ENCODE data around the gene CD86.

The CD86 gene

GRCh38 chr3:122064326-122064725 is 9.2 kb downstream of the CD86 start:
- H3K36me3 ChIP-seq (ENCODE audit: control insufficient read depth, low read length): peaks cover 5% of the 10 kb centered on the region
- no peak overlapping the region for H3K27ac ChIP-seq (ENCODE audit: low read depth, low read length)
- H3K4me2 ChIP-seq (ENCODE audit: low read length): peak overlapping the region; percentile 28
- H3K9me2 ChIP-seq (replicated peaks; ENCODE audit: control insufficient read depth, low read length): no peaks in the 10 kb centered on the region
- H3K79me2 ChIP-seq (ENCODE audit: control insufficient read depth, low read length): peaks cover 22% of the 10 kb centered on the region
- peaks cover 64% of the 10 kb centered on the region for H3K4me1 ChIP-seq (ENCODE audit: control insufficient read depth, low read length)
- H3K27me3 ChIP-seq (ENCODE audit: control insufficient read depth, low read length): no peaks in the 10 kb centered on the region
- TF ChIP-seq CTCF (IDR thresholded peaks at IDR 0.05; ENCODE audit: low read depth, low read length, poor library complexity, severe bottlenecking) (no peak), EZH2phosphoT487 (IDR thresholded peaks at IDR 0.05; ENCODE audit: borderline replicate concordance, low read length) (no peak)
- H3F3A ChIP-seq (ENCODE audit: control insufficient read depth, insufficient read depth): peaks cover 31% of the 10 kb centered on the region
- no peaks in the 10 kb centered on the region for H4K20me1 ChIP-seq (ENCODE audit: control insufficient read depth, insufficient read depth, low read depth, low read length)
- H3K4me3 ChIP-seq (ENCODE audit: low read length): no peak overlapping the region
- no peaks in the 10 kb centered on the region for H3K9me3 ChIP-seq (ENCODE audit: control insufficient read depth, insufficient read depth, low read length)

- H3K9me2 ChIP-seq (replicated peaks; ENCODE audit: control insufficient read depth, low read length): no peaks in the 10 kb centered on the region
- H3K79me2 ChIP-seq (ENCODE audit: control insufficient read depth, low read length): peaks cover 43% of the 10 kb centered on the region
- H3K36me3 ChIP-seq (ENCODE audit: control insufficient read depth, low read length): peaks cover 10% of the 10 kb centered on the region
- H3F3A ChIP-seq (ENCODE audit: control insufficient read depth, insufficient read depth): peaks cover 31% of the 10 kb centered on the region
- no peaks in the 10 kb centered on the region for H3K27me3 ChIP-seq (ENCODE audit: control insufficient read depth, low read length)
- H3K4me3 ChIP-seq (ENCODE audit: low read length): peak overlapping the region; percentile 68
- peak overlapping the region; percentile 84 for H3K4me2 ChIP-seq (ENCODE audit: low read length)
- TF ChIP-seq CTCF (IDR thresholded peaks at IDR 0.05; ENCODE audit: low read depth, low read length, poor library complexity, severe bottlenecking) (no peak), EZH2phosphoT487 (IDR thresholded peaks at IDR 0.05; ENCODE audit: borderline replicate concordance, low read length) (no peak)
- H3K4me1 ChIP-seq (ENCODE audit: control insufficient read depth, low read length): peaks cover 84% of the 10 kb centered on the region
- no peaks in the 10 kb centered on the region for H4K20me1 ChIP-seq (ENCODE audit: control insufficient read depth, insufficient read depth, low read depth, low read length)
- no peaks in the 10 kb centered on the region for H3K9me3 ChIP-seq (ENCODE audit: control insufficient read depth, insufficient read depth, low read length)
- peak overlapping the region; percentile 85 for H3K27ac ChIP-seq (ENCODE audit: low read depth, low read length)
Observed at GRCh38 chr3:122066331-122067213, 11.4 kb downstream of the CD86 start.

GRCh38 chr3:122067214-122067550 is 12.0 kb downstream of the CD86 start:
- peaks cover 10% of the 10 kb centered on the region for H3K36me3 ChIP-seq (ENCODE audit: control insufficient read depth, low read length)
- H3K27me3 ChIP-seq (ENCODE audit: control insufficient read depth, low read length): no peaks in the 10 kb centered on the region
- peaks cover 84% of the 10 kb centered on the region for H3K4me1 ChIP-seq (ENCODE audit: control insufficient read depth, low read length)
- H3K27ac ChIP-seq (ENCODE audit: low read depth, low read length): peak overlapping the region; percentile 85
- H3K9me2 ChIP-seq (replicated peaks; ENCODE audit: control insufficient read depth, low read length): no peaks in the 10 kb centered on the region
- peak overlapping the region; percentile 84 for H3K4me2 ChIP-seq (ENCODE audit: low read length)
- peaks cover 43% of the 10 kb centered on the region for H3K79me2 ChIP-seq (ENCODE audit: control insufficient read depth, low read length)
- peaks cover 31% of the 10 kb centered on the region for H3F3A ChIP-seq (ENCODE audit: control insufficient read depth, insufficient read depth)
- H3K4me3 ChIP-seq (ENCODE audit: low read length): peak overlapping the region; percentile 68
- H4K20me1 ChIP-seq (ENCODE audit: control insufficient read depth, insufficient read depth, low read depth, low read length): no peaks in the 10 kb centered on the region
- H3K9me3 ChIP-seq (ENCODE audit: control insufficient read depth, insufficient read depth, low read length): no peaks in the 10 kb centered on the region
- TF ChIP-seq CTCF (IDR thresholded peaks at IDR 0.05; ENCODE audit: low read depth, low read length, poor library complexity, severe bottlenecking) (no peak), EZH2phosphoT487 (IDR thresholded peaks at IDR 0.05; ENCODE audit: borderline replicate concordance, low read length) (no peak)

Data from DOHH2 (cell line).